GM12878 (cell line): Measurements from ENCODE around the gene FUT8. TPM values are rescaled to one million over a fixed set of nuclear protein-coding genes. Genes with fewer than 3 reads are reported as not detected.

ENCODE experiments used
- ATAC-seq: fragments of 200-7000 bp; cut with Tn5 transposase; 3 replicates; pipeline ENCODE4 v1.9.1; 2020; ENCODE audit warnings: mild to moderate bottlenecking, moderate library complexity
- BruUV-seq: library from RNA; stranded (reverse); fragments of 400-500 nt; replicated peaks from 2 replicates; lab custom pipeline; 2021; lab: Mats Ljungman, UMichigan
- CTCF ChIA-PET: fragments of 300-600 bp; sonication (Branson Sonifier 250); formaldehyde crosslinking; extraction: SDS; loops from one replicate; lab custom pipeline; 2021; ENCODE audit warnings: inconsistent platforms; lab: Yijun Ruan, JAX
- POLR2A ChIA-PET: fragments of 350-600 bp; formaldehyde crosslinking; extraction: SDS; loops from one replicate; lab custom pipeline; 2021; ENCODE audit warnings: inconsistent platforms; lab: Charles Lee
- RAD21 ChIA-PET: fragments of 300-600 bp; sonication (Branson Sonifier 250); formaldehyde crosslinking; loops from one replicate; lab custom pipeline; 2023; ENCODE audit warnings: antibody characterized with exemption; ENCODE audit not compliant: unreplicated experiment; lab: Charles Lee
- SMC1A ChIA-PET: fragments of 300-600 bp; sonication (Branson Sonifier 250); formaldehyde crosslinking; loops from one replicate; lab custom pipeline; 2023; ENCODE audit not compliant: unreplicated experiment, uncharacterized antibody; lab: Charles Lee
- DNase-seq: peaks from one replicate; pipeline ENCODE4 v3.0.0-alpha.2; 2011; ENCODE audit warnings: low read depth, low spot score
- FAIRE-seq: peaks from 3 replicates; lab custom pipeline; 2011; peaks lifted over from hg19 to GRCh38; lab: Jason Lieb, UNC
- H2AFZ ChIP-seq: 2 replicates; pipeline ENCODE4 v1.6.0; 2011; ENCODE audit warnings: low read depth, low read length, control low read depth; ENCODE audit not compliant: control insufficient read depth
- H3K27ac ChIP-seq: 2 replicates; pipeline ENCODE4 v1.5.1; 2011; ENCODE audit warnings: control low read depth; ENCODE audit not compliant: control insufficient read depth, insufficient read depth
- H3K27me3 ChIP-seq, 2 experiments: replicated peaks in 1 of 2; 2 replicates each; pipeline versions ENCODE4 v1.6.0 to v1.6.1; 2011; ENCODE audit warnings: low read length in 1 of 2; ENCODE audit not compliant: control insufficient read depth in 2 of 2, insufficient read depth in 2 of 2
- H3K36me3 ChIP-seq, 2 experiments: 2 replicates each; pipeline ENCODE4 v1.5.1; 2011; ENCODE audit warnings: low read length in 1 of 2; ENCODE audit not compliant: control insufficient read depth in 2 of 2, insufficient read depth in 2 of 2
- H3K4me1 ChIP-seq: 2 replicates; pipeline ENCODE4 v1.6.1; 2011; ENCODE audit warnings: mild to moderate bottlenecking, low read length, moderate library complexity, mixed read lengths; ENCODE audit not compliant: control insufficient read depth, insufficient read depth
- H3K4me2 ChIP-seq: 2 replicates; pipeline ENCODE4 v1.6.0; 2011; ENCODE audit warnings: control low read depth; ENCODE audit not compliant: control insufficient read depth, insufficient read depth
- H3K4me3 ChIP-seq: fragments of 200-600 bp; sonication (generic); 2 replicates; pipeline ENCODE4 v1.5.1; 2016
- H3K79me2 ChIP-seq: 2 replicates; pipeline ENCODE4 v1.6.0; 2011; ENCODE audit warnings: low read length; ENCODE audit not compliant: control insufficient read depth, insufficient read depth
- H3K9ac ChIP-seq: 2 replicates; pipeline ENCODE4 v1.8.0; 2011; ENCODE audit warnings: low read length, control low read depth, mixed read lengths; ENCODE audit not compliant: control insufficient read depth, insufficient read depth
- H3K9me3 ChIP-seq: replicated peaks from 3 replicates; pipeline ENCODE4 v1.5.1; 2011; ENCODE audit warnings: mild to moderate bottlenecking, low read length; ENCODE audit not compliant: control insufficient read depth, insufficient read depth
- H4K20me1 ChIP-seq: 2 replicates; pipeline ENCODE4 v1.6.0; 2011; ENCODE audit not compliant: control insufficient read depth, insufficient read depth
- CEBPB ChIP-seq, 2 experiments: fragments of 150-350 bp in 1 of 2; IDR thresholded peaks; 2 replicates each; pipeline ENCODE4 v1.6.1; 2012 to 2014; ENCODE audit warnings: low read depth in 2 of 2, low read length in 2 of 2, borderline replicate concordance in 1 of 2, inconsistent platforms in 1 of 2
- CHD2 ChIP-seq: IDR thresholded peaks from 2 replicates; pipeline ENCODE4 v1.6.1; 2011; ENCODE audit warnings: low read depth, low read length, improper control_type of control experiment, borderline replicate concordance
- EED ChIP-seq: sonication (generic); IDR thresholded peaks from 2 replicates; pipeline ENCODE4 v1.6.1; 2016; ENCODE audit warnings: antibody characterized with exemption, low read depth
- IKZF2 ChIP-seq, 2 experiments: fragments of 450-650 bp; IDR thresholded peaks; 2 replicates each; pipeline ENCODE4 v1.6.1; 2017; ENCODE audit warnings: mild to moderate bottlenecking in 2 of 2, moderate library complexity in 2 of 2
- NFIC ChIP-seq: IDR thresholded peaks from 2 replicates; pipeline ENCODE4 v1.6.1; 2012; ENCODE audit warnings: low read depth, mild to moderate bottlenecking, inconsistent platforms, low read length, moderate library complexity
- SPI1 ChIP-seq: IDR thresholded peaks from 2 replicates; pipeline ENCODE4 v1.6.1; 2011; ENCODE audit warnings: low read depth, mild to moderate bottlenecking, low read length, moderate library complexity, borderline replicate concordance; ENCODE audit not compliant: insufficient read depth
- SRF ChIP-seq, 2 experiments: IDR thresholded peaks; 2 replicates each; pipeline ENCODE4 v1.6.1; 2011; ENCODE audit warnings: low read depth in 2 of 2, low read length in 2 of 2, mild to moderate bottlenecking in 1 of 2, moderate library complexity in 1 of 2
- WGBS: methylation state at CpG from one replicate; pipeline ENCODE4 v1.1.6; 2016; ENCODE audit warnings: low lambda C conversion rate; ENCODE audit not compliant: insufficient replicate concordance, insufficient coverage; ENCODE audit errors: missing lambda C conversion rate; 5-methylcytosine and 5-hydroxymethylcytosine counted together
- in situ Hi-C: fragments of 300-500 bp; cut with MboI; formaldehyde crosslinking; loops from 9 replicates; pipeline ENCODE4 v1.14.3; 2018; ENCODE audit warnings: mixed read lengths
- intact Hi-C: fragments of 100-400 bp; cut with micrococcal nuclease; formaldehyde crosslinking; loops from one replicate; pipeline ENCODE4 v1.14.2; 2022; ENCODE audit not compliant: unreplicated experiment
- polyA plus RNA-seq, 11 experiments: library from polyadenylated mRNA; depleted of rRNA in 4 of 11; unstranded in 6 of 11; stranded (reverse) in 5 of 11; fragments of >200 nt; fragmentation: Nextera tagmentation in 4 of 11; fragmentation: Illumina TruSeq in 1 of 11; extraction: Ambion mirVana in 4 of 11; extraction: Trizol in 1 of 11; gene quantifications; 1 replicate in 1 of 11; 2 replicates in 10 of 11; pipeline versions ENCODE4 v1.2.1 to v1.2.3, GENCODE V29; 2011 to 2016; ENCODE audit warnings: inconsistent platforms in 2 of 11, missing spikeins in 2 of 11, low read depth in 1 of 11
- total RNA-seq, 4 experiments: library from RNA; depleted of rRNA in 3 of 4; stranded (reverse); fragments of >200 nt in 3 of 4; fragmentation: Illumina TruSeq in 1 of 4; extraction: Trizol in 1 of 4; gene quantifications; 2 replicates each; pipeline versions ENCODE4 v1.2.1 to v1.2.3, GENCODE V29; 2013 to 2021

FUT8 gene
- total and polyA plus RNA-seq, 10 of the 15 experiments (the other 5 are each of a cell fraction or from before 2014, with no cell fraction given) = 21.3 to 106 (median 66.3) TPM

DNA sequence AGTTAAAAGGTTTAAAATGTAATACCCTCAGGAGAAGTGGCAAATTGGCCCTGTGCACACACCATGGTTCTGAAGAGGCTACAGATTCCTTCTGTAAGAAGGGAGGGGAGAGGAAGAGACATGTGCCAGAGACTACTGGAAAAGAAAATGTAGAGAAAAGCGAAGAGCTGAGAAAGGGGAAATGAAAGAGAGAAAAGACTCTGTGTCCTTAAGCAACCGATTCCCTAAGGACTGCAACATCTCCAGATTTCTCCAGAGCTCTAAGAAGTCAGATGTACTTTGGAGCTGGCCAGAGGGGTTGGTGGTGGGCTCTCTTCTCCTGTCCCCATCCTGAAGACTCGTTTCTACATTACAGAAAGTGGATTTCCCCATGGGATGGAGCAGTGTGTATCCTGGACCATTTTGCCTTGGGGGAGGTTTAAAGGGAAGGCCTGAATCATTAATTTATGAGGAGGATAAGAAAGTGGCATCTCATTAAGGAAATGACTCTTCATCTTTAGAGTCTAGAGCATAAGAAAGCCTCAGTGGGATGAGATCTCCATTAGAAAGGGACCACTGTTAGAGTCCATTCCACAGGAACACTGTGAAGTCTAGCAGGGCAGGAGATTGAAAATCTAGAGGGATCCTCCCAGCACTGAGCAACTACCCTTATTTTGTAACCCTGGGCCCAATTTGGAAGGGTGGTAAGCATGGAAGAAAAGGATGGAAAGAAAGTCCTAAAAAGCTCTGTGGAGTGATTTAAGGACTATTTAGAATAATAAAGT is 45.5 kb upstream of the FUT8 start:
- FAIRE-seq (no peak), DNase-seq (no peak), ATAC-seq (peak; percentile 28)
- ChIA-PET SMC1A (interaction anchor here (0.6 to 2.2 kb wide), 7 partner anchors 10 to 456 kb away, joined by 3 to 6 read pairs (median 3); no protein-coding TSS in a partner anchor), RAD21 (interaction anchor here (1.0 to 1.6 kb wide), 3 partner anchors 11 to 46 kb away, joined by 3 to 4 read pairs (median 3); no protein-coding TSS in a partner anchor), CTCF (interaction anchor here (0.6 to 1.3 kb wide), 3 partner anchors 12 to 593 kb away, joined by 3 to 4 read pairs (median 3); no protein-coding TSS in a partner anchor), POLR2A (no interaction called here)
- BruUV-seq = no TSS peak
- intact Hi-C loops = no loop called here
- H3K4me3 ChIP-seq = no peak overlapping the region
- no peaks in the 10 kb centered on the region for H3K36me3 ChIP-seq
- no peak overlapping the region; the same call in 1 of the 2 replicates for H3K4me2 ChIP-seq
- H3K27me3 ChIP-seq = no peaks in the 10 kb centered on the region
- in situ Hi-C loops = no loop called here
- TF ChIP-seq EED (peak; percentile 29; the same call in 1 of the 2 replicates), SRF (IDR thresholded peaks at IDR 0.05; ENCODE audit: low read depth in 2 of 2, low read length in 2 of 2) (no peak), CHD2 (no peak), IKZF2 (IDR thresholded peaks at IDR 0.05) (peak in 1 of 2 experiments; percentile 39; a peak in 1 of 4 replicates), NFIC (peak; percentile 19; the same call in 1 of the 2 replicates), SPI1 (peak; percentile 75), CEBPB (IDR thresholded peaks at IDR 0.05; ENCODE audit: borderline replicate concordance in 1 of 2, low read depth in 2 of 2, low read length in 2 of 2) (no peak)
- no peaks in the 10 kb centered on the region for H3K9me3 ChIP-seq
- H3K4me1 ChIP-seq = peaks cover 12% of the 10 kb centered on the region
- 21% methylated on average over 3 of the region's 3 CpGs for WGBS
- H4K20me1 ChIP-seq = no peaks in the 10 kb centered on the region
- H3K27ac ChIP-seq = no peak overlapping the region
- no peaks in the 10 kb centered on the region for H3K79me2 ChIP-seq
- H2AFZ ChIP-seq = no peak overlapping the region
- H3K9ac ChIP-seq = no peak overlapping the region
